SW 1271 (cell line): Measurements from ENCODE around the gene NR2E1.

Source experiments
- DNase-seq, 2 experiments: peaks; one replicate each; lab custom pipeline; 2025; lab: John Stamatoyannopoulos, UW

Gene NR2E1

DNA sequence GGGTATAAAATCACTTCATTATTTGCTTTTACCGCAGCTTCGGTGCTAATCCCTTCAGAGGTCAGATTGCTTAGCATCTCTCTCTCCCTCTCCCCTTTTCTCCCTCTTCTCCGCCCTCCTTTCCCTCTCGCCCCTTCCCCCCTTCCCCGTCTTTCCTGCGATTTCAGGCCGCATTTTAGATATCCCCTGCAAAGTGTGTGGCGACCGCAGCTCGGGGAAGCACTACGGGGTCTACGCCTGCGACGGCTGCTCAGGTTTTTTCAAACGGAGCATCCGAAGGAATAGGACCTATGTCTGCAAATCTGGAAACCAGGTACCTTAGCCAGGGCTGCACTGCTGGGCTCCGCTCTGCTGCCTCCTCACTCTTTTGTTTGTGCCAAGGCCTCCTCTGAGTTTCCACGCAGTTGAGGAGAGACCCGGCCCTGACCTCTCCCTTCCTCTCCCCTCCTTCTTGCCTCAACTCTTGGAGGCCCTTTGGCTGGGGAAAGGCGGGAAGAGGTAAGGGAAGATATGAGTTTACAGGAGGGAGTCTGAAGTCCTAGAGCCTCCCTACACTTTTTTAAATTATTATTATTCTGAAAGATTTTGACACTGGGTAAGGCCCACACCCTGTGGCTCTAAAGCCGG lies 5.6 kb downstream of the NR2E1 start:
- no peak for DNase-seq

DNA sequence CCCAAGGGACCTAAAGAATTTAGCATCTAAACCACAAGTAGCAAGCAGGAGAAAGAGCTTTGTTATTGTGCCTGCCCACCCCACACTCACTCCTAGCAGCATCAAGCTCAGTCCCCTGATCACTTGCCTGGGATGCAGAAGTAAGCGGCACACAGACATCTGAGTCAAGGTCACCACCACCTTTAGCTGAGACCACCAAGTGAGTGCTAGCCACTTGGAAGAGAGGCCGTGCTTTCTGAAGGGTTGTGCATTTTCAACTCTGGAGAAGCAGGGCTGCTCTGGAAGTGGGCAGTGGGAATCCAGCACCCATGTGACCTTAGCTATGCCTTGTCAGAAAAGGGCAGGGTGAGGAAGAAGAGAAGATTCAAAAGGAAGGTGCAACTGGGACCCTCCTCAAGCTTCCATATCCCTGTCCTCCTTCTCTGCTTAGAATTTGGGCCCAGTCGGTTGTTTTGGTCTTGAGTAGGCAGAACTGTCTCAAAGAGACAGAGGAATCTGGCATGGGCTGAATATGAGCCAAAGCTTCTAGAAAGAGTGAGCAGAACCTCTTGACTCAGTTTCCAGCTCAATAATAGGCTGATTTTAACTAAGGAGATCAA lies 6.2 kb downstream of the NR2E1 start:
- DNase-seq: no peak

DNA sequence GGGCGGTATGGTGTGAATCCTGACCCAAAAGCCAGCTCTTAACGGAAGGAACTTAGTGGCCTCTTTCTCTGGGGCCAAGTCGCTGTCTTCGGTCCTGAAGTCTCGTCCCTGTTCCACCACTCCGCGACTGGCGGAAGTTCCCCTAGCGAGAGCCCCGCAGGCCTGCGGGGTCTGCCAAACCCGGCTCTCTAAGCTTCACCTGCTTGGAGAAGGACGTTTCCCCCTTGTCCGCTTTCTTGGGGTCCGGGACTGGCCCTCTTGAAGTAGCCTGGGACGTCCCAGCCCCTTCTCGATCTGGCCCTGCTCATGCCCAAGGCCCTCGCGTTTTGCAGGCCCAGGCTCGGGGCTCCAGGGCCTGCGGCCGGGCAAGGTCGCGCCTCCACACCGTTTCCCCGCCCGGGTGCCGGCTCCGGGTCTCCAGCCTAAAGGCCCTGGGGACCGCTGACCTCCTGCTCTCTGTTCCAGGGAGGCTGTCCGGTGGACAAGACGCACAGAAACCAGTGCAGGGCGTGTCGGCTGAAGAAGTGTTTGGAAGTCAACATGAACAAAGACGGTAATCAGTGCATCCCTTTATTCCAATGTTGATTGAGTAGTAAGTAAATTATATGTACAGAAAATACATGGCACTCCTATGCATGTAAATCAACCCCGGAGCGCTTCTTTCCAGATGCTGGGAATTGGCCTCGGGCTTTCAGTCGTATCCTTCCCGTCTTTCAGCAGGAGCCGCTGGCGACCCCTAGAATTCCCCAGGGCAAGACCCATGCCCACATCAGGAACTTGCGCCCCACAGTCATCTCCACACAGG lies 8.8 kb downstream of the NR2E1 start:
- no peak for DNase-seq

DNA sequence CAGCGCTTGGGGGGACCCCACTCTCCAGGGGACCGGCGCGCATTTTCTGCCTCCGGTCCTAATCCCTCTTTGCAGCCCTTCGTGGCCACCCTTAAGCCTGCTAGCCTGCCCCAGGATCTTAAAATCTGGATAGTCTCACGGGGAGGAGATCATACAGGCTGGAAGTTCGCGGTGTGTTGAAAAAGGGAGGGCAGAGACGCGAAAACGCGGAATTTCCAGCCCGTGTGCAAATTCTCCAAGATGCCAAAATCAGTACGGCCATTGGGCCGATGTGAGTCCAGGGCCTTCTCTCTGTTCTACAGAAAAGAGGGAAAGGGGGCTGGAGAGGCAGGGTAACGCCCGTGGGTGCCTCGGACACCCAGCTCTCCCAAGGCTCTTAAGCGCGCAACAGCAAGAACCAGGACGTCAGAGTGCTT lies 9.4 kb downstream of the NR2E1 start:
- no peak for DNase-seq

DNA sequence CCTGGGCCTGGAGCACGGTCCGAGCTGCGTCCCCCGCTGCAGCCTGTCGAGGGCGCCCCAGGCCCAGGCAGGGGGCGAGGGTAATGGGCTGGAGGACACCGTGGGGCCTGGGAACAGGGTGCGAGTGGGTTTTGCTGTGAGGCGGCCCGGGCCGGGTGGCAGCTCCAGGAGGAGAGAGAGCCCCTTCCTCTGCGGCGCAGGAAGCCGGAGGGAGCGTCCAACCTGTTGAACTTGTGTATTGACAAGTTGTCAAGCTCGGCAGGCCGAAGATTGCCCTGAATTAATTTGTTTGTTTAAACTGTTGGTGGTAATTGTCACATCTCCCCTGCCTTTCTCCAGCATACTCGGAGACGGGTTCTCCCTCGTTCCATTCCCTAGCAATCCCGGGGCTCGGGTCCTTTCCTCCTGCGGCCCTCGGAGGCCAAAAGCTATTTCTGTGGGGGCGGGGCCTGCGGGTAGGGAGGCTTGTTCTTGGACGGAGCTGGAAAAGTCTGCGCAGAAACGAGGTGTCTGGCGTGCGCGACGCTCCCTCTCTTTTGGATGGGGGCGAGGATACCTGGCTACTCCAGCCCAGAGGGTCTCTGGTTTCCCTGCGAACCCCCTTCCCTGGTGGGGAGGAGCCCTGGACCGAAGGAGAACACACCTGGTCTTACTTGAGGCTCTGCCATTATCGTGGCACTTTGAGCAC lies 9.9 kb downstream of the NR2E1 start:
- DNase-seq: no peak

DNA sequence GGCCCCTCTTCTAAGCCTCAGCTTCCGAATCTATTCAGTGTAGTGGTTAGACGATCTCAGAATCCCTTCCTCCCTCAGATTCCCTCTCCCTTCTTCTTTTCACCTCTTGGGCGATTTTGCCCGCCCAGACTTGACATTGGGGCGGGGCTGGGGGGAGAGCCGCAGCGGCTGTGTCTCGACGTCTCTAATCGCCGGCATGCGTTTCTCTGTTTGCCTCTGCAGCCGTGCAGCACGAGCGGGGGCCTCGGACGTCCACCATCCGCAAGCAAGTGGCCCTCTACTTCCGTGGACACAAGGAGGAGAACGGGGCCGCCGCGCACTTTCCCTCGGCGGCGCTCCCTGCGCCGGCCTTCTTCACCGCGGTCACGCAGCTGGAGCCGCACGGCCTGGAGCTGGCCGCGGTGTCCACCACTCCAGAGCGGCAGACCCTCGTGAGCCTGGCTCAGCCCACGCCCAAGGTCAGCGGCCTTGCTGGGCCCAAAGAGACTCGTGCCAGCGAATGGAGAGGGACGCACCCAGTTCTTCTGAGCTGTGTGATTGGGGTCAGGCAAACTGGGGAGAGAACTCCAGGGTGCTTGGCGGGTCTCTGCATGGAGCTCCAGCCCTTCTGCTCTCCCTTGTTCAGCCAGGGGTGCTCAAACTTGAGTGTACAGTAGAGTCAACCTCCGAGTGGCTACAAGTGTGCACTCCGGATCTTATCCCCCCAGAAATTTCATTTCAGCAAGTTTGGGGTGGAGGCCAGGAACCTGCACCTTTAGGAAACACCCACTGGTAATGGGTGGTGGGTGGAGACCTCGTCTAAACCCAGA lies 10.7 kb downstream of the NR2E1 start:
- DNase-seq: no peak

DNA sequence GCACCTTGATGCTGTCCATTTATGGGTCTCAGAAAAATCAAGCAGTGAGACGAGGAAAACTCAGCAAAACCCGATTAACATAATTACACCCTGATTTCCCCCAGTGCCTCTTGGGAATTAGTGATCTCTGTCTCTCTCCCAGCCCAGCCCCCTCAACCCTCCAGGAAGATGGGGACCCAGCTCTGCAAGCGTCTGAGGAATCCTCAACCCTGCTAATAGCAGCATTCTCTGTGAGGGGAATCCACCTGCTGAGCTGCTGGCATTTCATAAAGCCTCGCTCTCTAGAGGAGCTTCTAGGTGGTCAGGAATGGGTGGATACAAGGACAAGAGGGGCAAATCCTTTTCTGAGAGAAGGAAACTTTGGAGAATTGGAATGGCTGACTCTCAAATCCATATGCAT lies 13.9 kb downstream of the NR2E1 start:
- DNase-seq: no peak

DNA sequence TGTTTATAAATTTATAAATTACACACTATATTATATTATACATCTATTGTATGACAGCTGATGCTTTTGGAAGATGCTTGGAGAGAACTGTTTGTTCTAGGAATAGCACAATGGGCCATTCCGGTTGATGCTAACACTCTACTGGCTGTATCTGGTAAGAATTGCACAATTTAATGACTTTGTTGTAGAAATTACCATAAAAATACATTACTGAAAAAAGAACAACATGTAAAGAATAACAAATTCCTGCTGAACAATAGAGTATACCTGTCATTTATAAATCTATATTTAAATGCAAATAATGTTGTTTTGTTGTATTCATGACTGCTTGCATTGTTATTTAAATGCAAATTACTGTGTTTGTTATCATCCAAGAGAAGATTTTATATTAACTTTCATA lies 14.4 kb downstream of the NR2E1 start:
- DNase-seq: no peak

DNA sequence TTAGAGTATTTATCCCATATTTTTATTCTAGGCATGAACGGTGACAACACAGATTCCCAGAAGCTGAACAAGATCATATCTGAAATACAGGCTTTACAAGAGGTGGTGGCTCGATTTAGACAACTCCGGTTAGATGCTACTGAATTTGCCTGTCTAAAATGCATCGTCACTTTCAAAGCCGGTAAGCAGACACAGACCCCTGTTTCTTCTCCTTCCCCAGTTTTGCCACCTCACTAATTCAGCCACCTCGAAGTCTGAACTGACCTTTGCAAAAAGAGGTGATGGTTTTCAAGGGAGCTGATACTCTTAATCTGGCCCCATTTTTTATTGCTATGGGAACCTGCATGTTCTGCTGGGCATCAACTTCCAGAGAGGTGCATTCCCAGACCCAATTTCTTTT lies 15.0 kb downstream of the NR2E1 start:
- DNase-seq: no peak

DNA sequence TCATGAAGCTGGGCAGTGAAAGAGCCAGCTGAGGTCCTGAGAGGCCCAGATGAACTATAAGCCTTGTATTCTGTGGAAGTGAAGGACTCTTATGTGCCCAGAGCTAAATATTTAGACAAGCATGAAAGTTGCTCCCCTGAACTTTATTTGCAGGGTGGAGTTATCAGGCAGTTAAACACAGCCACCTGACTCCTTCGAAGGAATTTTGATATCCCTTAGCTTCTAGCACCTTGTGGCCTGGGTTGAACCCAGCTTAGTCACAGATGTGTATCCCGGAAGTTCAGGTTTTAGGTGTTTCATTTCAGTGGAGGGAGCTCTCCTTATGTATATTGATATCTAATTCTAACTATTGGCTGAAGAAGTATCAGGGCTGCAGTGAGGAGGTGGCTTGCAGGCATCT lies 20.4 kb downstream of the NR2E1 start:
- no peak for DNase-seq

DNA sequence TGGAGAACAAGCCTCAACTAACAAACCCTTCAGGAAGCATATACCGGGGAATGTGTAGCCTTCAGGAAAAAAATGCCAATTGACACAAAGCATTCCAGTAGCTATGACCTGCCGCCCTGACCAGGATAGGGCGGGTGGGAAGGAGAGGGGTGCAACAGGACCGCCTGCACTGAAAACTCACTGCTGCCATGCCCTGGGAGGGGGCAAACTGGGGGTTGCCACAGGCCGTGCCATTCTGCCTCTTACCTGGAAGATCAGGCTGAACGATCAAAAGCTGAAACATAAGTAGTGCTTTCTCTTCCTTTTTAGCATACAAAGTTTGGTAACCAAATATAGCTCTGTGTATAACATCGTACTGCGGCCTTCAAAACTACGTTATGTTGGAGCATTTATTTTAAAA lies 21.7 kb downstream of the NR2E1 start:
- DNase-seq: no peak

DNA sequence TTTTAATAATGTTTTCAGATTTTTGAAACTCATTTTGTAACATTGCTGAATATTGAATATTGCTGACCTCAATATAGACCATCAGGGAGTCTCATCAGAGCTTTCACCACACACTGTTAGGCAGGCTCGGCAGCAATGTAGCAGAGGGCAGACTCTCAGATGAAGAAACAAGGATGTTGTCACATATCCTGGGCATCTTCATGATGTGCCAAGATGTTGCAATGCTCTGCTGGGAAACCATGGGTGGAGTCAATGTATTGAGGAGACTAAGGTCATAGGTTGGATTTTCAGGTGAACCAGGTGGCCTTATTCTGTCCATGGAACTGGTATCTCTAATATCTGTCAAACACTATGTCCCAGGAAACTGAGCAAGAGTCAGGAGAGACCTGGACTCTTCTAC lies 27.3 kb downstream of the NR2E1 start:
- DNase-seq: no peak

DNA sequence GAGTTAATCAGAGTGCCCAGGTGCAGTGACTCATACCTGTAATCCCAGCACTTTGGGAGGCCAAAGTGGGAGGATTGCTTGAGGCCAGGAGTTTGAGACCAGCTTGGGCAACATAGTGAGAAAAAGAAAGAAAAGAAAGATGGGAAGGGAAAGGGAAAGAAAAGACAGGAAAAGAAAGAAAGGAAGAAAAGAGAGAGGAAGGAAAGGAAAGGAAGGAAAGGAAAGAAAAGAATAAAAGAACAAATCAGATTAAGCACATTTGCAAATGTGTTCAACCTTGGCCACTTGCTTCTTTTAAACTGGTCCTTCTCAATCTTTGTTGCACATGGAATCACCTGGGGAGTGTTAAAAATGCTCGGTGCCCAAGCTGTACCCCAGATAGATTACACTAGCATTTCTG lies 28.0 kb downstream of the NR2E1 start:
- DNase-seq: no peak

DNA sequence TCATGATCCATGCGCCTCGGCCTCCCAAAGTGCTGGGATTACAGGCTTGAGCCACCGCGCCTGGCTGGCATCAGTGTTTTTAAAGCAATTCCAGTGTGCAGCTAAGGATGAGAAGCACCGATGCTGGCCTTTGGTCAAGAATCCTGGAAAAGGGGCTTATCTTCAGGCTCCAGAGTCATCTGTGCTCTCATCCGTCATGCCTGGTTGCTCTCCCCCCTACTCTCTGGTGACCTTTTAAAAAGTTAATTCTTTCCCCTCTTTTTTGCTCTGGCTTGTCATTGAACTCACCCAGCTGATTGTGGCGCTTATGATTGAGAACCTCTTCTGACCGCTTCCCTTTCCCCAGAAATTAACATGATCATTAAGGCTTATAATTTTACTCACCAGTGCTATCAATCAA lies 28.7 kb downstream of the NR2E1 start:
- no peak for DNase-seq

DNA sequence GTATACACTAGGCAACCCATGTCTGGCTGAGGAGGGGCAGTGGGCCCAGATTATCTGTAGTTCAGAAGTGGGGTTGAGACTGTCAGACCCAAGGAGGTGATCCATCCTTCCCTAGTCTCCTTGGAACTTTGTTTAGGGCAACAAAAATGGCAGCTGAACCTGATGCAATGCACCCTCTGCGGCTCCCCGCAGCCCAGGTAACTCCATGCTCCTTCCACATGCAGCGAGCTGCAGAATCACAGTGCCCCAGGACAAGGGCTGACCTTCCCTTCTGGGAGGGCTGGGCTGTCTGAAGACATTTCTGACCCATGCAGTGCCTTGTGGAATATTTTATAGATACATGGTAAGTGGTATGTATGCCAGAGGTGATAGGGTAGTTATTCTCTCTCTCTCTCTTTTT lies 29.4 kb downstream of the NR2E1 start:
- DNase-seq: no peak

DNA sequence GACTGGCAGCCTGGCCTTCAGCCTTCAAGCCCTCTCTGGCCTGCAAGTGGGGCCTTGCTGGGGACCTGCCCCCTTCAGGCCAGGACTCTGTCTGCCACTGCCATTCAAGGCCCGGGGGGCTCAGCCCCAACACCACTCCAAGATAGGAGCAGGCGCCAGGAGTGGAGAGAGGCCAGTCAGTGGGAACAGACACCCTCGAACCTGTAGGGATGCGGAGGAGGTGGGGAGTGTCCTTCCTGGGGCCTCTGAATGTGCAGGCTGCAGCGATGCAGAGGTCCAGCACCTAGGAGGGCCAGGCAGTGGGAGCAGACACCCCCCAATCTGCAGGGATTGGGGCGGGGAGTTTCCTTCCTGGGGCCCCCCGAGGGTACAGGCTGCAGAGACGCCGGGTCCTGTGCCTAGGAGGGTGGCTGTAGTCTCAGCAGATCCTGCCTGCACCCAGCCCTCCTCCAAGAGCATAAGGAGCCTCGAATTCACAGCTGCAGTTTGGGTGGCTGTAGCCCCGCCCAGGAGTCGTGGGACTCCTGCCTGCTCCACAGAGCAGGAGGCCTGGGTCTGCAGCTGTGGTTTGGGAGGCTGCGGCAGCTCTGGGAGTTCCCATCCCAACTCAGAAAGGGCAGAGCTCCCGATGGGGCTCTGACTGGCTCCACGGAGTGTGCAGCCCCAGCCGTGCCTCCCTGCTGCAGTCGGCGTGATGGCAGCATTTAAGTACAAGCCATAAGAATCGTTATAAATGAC lies 33.1 kb downstream of the NR2E1 start:
- no peak for DNase-seq

DNA sequence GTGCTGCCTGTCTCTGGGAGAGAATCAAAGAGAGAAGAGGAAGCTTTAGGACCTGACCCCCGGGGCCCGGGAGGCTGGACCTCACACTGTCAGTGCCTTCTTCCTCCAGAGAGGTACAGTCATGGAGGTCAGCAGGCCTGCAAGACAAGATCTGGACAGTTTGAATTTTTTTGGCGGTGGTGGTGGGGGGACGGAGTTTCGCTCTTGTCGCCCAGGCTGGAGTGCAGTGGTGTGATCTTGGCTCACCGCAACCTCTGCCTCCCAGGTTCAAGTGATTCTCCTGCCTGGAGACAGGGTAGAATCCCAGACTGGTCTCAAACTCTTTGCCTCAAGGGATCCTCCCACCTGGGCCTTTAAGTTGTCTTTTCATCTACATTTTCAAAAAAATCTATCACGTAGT lies 34.4 kb downstream of the NR2E1 start:
- no peak for DNase-seq

DNA sequence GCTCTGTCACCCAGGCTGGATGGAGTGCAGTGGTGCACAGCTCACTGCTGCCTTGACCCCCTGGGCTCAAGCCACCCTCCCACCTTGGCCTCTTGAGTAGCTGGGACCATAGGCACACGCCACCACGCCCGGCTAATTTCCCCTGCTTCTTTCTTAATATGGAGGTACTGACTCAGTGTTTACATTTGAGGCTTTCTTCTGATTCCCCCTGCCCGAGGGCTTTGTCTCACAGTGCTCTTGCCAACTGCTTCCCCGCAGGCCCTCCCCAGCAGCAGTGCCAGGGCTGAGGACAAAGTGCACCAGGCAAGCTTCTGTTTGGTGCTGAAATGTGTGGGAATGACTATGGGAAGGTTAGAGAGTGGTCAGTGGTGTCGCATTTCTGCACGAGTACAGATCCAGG lies 34.8 kb downstream of the NR2E1 start:
- DNase-seq: no peak

DNA sequence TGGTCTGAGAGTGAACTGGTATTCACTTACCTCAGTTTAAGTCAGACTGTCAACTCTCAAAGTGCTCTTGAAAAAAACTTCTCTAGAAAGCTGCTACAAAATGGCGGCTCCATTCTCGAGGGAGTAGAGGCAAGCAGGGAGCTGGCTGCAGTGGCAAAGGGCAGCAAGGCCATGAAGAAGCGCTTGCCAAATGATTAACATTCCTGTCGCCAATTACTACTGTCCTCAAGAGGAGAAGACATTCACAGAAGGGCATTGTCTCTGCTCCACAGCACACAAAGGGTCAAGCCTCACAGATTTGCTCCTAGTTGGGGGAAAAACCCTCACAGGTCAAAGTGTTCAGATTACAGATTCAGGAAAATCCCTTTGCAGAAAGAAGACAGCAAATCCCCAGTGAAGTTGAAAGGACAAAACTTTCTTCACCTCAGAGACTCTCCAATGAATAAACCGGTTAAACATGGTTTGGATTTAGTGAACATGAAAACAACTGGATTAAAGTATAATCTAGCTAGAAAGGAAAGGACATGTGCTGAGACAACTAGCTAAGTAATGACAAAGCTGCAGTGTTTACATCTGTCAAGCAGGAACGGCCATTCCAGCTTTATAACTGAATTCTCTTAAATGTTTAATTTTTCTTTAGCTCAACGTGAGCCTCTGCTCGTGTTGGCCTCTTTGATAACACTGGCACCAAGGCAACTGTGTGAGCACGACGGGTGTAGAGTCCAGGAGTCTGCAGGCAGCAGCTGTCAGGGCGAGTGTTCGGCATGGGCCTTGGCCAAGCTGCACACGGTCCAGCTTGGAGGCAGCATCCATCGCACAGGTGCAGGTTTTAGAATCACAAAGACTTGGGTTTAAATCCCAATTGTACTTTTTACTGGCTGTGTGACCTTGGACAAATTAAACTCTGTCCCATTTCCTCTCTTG lies 37.6 kb downstream of the NR2E1 start:
- DNase-seq: no peak

DNA sequence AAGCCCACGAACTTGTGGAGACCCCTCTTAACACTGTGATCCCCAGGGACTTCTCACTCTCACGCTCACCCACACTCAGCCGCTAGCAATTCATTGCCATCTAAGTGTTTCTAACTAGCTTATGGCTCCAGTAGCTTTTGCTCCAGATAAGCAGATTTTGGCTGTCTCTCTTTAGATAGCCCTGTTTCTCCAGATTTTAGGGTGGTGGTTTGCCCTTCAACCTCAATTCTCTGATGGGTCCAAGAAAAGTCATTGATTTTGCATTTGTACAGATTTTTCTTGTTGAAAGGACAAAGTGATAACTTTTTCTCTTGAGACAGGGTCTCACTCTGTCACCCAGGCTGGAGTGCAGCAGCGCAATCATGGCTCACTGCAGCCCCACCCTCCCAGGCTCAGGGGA lies 41.2 kb downstream of the NR2E1 start:
- DNase-seq: no peak
